SKM-1 treated with dmso at 0.1 percent for 144 hours (cell line): ENCODE measurements around the gene ASTN2.

ENCODE experiments used
- DNase-seq: peaks from one replicate; lab custom pipeline; 2025; ENCODE audit not compliant: unreplicated experiment; lab: John Stamatoyannopoulos, UW

Gene ASTN2

DNA sequence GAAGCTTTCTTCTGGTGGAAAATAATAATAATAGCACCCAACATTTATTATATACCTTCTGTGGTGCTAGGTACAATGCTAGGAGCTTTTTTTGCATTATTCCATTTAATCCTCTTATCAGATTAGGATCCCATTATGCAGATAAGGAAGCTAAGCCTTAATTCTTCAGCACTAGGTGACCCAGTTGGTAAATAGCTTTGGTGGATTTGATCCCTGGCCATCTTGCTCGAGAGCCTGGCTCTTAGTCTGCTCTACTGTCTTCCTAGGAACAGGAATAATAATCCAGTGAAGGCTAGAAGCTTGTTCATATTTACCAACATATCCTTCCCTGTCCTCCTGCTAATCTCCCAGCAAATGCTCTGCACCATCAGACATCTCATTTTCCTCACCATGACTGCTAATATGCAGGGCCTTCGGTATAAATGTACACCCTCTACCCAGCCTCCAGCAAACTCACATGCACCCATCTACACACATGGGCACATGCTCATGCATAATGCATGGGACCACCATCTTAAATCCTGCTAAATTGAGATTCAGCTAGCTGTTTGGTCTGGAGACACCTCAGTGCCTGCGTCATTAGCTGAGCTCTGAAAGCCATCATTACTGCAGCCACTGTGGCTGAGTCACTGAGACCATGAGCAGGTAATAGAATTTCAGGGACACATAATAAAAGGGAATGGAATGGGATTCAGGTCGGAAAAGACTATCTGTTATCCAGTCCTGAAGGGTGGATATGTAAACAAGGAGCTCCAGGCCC, 640.3 kb downstream of the ASTN2 start:
- DNase-seq: no peak

DNA sequence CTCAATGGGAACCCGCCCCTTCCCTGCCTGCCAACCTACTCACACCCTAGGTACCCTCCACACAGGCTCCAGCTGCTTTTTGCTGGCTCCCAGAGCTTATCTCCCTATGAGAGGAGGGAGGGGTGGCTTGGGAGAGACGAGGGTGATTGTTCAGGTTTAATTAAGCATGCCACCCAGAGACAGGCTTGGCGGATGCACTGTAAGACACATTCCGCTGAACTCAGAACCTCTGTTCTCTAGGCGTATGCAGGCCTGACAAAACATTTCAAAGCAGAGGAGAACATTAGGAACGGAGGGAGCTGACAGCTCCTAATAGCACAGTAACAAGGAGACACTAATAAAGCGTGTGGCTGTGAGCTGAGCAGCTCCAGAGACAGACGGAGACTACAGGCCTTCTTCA, 647.6 kb downstream of the ASTN2 start:
- DNase-seq: no peak

DNA sequence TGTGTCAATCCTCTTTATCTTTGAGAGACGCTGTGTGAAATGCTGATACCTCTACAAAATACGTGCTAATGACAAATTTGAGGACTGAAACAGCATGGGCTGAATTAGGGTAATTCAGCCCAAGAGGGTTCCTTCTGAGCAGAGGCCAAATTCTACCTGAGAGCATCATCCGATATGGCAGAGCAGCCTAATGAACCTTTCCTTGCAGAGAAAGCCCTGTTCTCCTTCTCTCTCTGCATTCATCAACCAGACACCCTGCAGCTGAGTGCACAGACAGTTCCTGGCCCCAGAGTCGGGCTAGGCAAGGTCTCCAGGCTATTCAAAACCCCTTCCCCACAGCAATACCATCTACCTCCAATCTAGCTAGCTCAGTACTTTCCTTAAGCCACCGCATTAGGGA, 649.8 kb downstream of the ASTN2 start:
- DNase-seq: no peak

DNA sequence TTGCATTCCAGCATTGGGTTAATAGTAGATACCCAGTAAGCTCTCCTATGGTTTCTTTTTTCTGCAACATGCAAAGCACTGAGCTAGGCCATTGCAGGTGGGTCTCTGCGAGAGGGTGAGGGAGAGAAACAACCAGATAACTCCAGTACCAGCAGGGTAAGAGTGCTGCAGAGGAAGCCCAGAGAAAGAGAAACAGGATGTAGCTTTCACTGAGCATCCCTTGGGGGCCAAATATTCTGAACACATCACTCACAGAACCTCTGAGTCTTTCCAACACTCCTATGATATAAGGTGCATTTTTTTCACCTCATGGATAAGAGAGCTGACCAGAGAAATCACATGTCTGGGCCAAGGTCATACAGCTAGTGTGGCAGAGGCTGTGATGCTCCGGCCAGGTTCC, 651.1 kb downstream of the ASTN2 start:
- no peak for DNase-seq

DNA sequence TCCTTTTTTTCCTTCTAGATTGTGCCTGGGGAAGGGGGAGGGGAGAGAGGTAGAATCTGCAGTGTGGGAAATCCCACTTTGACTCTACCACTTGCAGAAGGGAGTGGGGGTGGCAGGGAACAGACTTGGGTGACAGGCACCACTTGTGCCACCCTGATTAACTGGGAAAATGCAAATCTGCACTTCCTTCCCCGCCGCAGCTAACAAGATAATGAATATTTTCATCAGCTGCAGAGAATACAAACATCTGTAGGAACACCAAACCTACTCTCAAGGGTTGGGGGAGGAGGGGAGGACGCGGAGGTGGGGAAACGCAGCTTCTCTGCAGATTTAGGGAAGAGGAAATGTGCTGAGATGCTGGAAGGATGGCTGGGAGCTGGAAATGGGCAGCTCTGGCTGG, 654.2 kb downstream of the ASTN2 start:
- no peak for DNase-seq

DNA sequence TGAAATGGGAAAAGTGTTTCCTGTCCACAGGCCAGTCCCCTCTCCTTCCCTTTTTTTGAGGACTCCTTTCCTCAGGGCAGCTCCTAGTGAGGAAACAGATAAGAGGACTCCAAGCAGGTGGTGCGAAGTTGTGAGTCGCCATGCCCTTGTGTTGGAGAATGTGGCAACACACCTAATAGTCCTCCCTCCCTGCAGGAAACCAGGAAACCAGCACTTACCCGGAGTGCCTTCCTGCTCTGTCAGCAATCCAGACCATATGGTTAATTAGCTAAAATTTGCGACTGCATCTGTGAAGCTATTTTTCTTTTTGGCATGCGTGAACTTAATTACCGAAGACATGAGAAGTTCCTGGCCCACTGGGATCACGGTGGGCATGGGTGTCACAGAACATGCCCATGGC, 657.8 kb downstream of the ASTN2 start:
- no peak for DNase-seq

DNA sequence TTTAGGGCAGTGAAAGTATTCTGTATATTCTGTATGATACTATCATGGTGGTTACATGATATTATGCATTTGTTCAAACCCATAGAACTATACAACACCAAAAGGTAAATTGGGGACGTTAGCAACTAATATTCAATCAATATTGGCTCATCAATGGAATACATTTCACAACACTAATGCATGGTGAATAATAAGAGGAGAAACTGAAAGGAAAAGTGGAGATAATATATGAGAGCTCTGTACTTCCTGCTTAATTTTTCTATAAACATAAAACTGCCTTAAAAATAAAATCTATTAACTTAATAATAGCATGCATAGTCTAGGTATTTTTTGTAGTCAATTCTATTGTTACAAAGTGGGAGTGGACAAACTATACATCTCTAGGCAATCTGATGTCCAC, 661.5 kb downstream of the ASTN2 start:
- no peak for DNase-seq

DNA sequence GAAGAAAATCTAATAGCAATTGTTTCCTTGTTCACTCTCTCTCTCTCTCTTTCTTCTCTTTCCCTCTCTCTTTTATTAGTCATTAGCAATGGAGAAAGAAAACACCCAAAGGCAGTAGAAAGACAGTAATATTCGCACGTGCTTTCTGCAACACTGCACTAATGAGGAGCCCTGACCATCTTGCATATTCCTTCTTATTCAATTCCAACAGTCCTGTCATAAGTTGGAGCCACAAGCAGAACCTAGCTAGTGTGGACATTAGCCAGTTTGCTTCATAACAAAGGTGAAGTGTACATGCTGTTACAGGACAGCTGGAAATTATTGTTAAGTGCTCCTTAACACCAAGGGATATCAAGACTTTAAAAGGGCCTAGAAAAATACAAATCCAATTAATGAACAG, 664.3 kb downstream of the ASTN2 start:
- no peak for DNase-seq

DNA sequence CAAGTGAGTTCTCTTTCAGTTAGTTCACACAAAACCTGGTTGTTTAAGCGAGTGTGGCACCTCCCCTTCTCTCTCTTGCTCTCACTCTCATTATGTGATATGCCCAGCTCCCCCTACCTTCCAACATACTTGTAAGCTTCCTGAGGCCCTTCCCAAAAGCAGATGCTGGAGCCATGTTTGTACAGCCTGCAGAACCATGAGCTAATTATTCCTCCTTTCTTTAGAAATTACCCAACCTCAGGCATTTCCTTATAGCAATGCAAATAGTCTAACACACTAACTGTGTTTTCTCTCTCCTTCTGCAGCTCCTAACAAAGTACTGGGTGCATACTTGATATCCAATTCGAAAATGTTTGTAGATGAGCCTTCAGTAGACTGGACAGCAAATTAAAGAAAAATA, 665.1 kb downstream of the ASTN2 start:
- no peak for DNase-seq

DNA sequence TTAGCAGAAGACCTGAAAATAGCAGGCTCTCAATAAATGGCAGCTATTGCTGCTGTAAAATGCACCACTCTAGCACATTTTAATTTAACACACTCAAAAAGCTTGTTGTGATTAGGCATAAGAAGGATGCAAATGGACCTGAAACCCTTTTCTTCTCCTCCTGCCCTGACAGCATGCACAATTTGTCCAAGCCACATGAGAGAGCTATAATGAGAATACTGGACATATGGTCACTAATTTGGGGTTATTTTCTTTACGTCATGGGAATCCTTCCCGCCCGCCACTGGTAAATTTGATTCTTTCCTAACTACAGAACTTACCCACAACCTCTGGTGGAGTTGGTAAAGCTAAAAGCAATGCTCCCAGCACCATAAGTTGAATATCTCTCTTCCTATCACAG, 665.7 kb downstream of the ASTN2 start:
- DNase-seq: no peak

DNA sequence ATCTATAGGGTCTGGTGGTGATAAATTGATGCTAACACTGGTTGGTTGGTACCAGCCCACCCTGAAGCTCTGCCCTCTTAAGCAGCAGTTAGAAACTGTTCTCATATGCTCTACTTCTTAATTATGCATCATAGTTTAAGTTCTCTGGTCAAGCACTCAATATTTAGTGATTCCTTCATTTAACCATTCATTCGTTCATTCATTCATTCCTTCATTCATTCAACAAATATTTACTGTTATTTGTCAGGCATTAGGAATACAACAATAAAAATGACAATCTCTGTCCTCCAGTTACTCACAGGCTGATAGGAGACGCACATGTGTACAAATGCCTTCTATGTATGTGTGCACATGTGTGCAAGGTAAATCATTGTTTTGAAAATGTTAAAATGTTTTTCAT, 673.1 kb downstream of the ASTN2 start:
- DNase-seq: no peak

DNA sequence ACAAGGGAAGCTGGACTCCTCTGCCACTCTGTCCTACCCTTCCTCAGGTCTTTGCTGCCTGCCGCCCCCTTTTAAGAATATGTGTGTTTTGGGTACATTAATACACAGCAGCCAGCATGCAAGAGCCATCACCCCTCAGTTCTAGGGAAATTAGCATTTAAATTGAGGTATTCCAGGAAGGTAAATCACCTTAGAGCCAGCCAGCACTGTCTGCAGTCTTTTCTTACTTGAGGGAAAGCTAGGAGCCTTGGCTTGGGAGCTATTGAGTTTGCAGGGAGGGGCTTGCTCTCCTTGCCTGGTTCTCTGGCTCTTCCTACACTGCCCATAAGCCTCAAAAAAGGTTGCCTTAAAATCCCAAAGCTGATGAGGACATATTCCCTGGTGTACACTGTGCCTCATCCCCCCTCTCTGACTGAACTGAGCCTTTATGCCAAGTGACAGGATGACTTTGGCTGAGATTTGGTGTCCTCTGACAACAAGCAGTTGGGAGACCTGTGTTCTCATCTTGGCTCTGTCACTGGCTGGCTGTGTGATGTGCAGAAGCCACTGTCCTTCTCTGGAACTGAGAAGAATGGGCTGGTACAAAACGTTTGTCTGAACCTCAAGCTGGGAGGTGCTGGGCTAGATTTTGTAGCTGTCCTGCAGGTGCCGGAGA, 673.6 kb downstream of the ASTN2 start:
- no peak for DNase-seq

DNA sequence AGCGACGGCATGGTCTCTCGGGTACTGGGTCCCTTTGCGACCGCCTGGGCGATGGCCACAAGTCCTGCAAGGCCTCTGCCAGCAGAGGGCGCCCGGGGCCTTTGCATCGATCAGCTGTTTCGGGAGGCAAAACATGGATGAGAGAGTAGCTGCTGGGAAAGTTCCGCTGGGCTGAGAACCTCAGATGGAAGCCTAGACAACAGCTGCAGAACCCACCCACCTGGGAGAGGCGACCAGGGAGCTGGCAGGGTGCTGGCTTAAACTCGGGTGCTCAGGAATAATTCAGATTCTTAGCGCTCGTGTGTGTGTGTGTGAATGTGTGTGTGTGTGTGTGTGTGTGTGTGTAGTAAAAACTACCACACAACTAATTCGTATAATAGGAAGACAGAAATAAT, 677.7 kb downstream of the ASTN2 start:
- DNase-seq: no peak

DNA sequence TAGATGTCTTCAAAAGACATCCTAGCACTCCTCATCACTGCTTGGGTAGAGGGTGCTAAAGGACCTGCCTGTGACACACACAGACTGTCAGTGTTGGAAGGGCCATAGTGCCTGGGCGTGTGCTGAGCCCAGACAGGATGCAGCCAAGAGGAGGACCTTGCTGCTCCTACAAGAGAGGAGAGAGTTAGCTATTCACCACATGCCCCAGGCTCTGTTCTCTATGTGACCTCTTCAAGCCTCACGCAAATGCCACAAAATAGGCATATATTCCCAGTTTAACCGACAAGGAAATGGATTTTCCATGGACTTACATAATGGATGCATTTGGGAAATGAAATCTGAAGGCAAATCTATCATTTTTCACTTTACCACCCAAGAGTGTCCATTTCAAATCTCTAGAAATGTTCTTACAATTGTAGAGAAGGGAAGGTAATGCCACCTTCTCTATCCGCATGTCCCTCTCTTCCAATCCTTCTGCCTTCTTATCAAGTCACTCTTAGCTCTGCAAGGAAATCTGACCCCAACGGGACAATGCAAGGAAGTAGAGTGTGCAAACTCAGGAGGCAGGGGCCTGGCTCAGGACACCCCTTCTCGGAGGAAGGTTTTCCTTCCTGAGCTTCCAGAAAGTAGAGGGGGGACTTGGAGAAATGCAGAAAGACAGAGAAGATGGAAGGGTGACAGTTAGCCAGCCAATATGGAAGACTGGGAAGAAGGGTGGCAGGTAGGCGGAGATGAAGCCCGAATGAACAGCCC, 678.3 kb downstream of the ASTN2 start:
- DNase-seq: no peak

DNA sequence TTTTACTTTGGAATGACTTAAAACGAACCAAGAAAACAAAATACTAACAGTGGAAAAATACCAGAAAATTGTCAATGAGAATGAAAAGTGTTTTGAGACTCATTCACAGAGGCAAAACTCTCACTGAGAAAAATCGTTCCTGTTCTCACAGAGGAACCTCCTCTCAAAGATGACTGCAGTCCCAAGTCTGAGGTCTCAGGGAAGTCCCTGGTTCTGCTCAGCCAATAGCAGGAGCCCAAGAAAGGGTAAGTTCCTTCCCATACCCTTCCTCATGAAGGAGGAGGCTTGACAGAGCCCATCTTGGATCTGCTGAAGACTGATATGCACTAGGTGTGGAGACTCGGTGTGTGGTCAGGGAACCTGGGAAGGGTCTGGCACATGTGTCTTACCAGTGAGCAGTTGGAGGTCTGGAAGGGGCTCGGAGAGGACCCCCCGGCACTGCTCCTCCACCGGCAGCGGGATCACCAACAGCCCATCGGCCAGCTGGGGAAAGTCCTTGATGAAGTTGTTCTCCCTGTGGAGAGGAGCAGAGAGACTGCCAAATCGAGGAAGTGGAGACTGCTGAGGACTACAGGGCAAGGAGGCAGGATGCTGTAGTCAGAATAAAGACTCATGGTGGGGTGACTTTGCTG, 681.7 kb downstream of the ASTN2 start:
- DNase-seq: no peak

DNA sequence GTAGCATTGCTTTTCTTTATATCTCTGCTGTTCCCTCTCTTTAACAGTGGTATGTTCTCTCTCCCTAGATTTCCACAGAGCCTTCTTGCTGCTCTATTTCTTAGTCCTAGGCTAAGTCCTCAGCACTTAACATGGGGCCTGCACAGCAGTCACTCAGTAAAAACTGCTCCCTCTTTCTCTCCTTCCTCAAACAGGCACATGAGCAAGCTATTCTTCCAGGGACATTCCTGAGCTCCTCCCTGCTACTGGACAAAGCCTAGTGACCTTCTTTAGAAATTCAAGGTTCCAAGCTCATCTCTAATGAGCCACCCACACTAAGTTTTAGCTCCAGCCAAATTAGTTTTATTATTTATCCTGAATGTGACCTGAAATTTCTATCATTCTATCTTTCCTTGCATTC, 688.3 kb downstream of the ASTN2 start:
- DNase-seq: no peak

DNA sequence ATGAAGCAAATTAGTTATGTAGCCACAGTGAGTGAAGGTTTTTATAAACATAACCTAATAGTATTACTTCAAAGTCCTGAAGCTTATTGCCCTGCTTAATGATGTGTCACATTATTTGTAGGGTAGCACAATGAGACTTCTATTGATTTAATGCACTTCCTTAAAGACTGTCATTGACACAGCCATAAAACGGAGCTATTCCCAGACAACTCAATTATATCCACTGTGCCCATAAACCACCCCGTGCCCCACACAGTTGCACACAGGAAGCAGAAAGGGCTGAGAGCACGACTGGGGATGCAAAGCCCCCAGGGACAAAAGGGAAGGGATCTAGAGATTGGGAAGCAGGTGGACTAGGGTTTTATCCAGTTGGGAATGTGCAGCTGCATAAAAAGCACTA, 690.7 kb downstream of the ASTN2 start:
- no peak for DNase-seq

DNA sequence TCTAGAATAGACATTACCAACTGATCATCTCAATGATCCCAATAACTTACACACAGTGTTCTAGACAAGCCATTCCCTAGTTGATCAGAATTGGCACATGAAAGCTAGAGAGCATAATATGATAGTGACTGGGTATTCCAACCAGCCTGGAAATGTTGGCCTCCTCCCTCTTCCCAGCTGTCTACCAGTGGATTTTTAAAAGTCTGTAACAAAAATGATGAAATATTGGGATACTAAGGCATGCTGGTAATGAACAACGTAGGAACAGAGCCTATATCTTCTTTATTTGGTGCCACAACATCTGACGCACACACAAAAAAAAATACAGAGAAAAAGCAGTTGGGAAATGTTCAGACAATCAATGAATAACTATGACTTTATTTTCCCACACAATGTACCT, 692.9 kb downstream of the ASTN2 start:
- DNase-seq: no peak

DNA sequence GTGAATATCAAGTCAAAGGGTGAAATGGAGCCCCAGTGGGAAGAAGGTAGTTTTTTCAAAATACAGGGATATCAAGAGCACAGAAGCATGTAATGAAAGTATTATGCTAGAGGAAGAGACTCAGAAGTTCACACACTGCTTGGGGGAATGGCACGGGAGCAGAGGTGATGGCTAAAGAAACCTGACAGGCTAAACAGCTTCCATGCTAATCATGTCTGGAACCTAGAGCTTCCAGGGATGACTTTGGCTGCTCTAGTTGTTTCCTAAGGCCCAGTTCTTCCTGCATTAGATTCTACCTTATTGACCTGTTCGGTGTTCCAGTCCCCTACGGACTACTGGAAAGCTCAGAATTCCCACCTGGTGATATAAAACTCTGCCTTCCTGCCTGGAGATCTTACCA, 693.4 kb downstream of the ASTN2 start:
- DNase-seq: no peak

DNA sequence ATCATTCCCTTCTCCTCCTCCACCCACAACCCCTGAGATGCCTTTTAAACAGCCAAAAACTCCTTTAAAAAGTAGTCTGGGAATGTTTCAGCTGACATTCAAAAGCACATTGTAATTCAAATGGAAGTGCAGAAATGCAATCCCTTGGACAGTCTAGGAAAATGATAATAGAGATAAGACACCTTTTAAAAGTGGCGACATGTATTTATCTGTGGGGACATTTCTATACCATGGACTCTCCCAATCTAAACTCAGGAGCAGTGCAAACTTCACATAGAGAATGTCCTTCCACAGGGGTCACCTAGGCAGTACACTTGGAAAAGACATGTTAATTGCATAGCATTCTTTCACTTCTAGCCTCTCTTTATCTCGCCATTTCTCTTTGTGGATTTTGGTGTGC, 694.7 kb downstream of the ASTN2 start:
- no peak for DNase-seq

DNA sequence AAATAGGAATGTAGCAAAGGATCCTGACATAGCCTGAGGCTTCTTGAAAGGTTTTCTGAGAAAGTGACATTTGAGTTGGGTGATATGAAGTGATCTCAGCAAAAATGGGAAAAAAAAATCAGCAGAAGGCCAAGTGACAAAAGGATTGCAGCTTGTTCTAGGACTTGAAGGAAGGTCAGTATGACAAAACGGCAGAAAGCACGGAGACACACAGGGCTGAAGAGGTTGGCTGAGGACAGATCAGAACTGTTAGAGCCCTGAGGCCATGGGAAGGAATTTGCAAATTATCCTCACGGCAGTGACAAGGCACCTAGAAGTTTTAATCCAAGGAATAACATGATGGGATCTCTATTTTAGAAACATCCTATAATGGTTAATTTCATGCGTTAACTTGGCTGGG, 696.7 kb downstream of the ASTN2 start:
- DNase-seq: no peak

DNA sequence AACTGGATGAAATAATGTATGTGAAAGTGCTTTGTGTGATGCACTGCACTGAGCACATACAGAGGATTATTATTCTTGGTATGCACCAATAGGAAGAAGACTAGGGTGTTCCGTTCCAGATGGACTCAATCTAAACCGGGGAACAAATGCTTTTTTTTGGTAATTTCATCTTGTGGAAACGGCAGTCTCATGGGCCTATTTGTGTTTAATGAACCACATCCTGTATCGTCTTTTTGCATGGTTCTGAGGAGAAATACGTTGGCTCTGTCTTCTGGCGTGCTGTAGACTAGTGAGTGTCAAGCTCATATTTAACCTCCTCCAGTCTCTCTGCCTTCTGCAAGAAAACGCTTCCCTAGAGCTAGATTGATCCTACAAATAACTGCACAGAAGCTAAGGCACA, 697.7 kb downstream of the ASTN2 start:
- no peak for DNase-seq
